GM11168 (cell line): Measurements from ENCODE around the gene FAM98B.
"Not testable (repeated sequence)": the region's sequence is repeated elsewhere in the genome, so short reads cannot be mapped to it uniquely, and the experiment has no call there.

Source experiments
- in situ Hi-C: fragments of 300-500 bp; cut with MboI; formaldehyde crosslinking; loops from one replicate; pipeline ENCODE4 v1.12.0; 2022; ENCODE audit warnings: low sequenced_read_pairs; ENCODE audit not compliant: unreplicated experiment

FAM98B gene

GRCh38 chr15:38453971-38454695 is at the start of gene FAM98B:
Gene FAM98B (plus strand): TSS chr15:38454127. CDS start chr15:38454162, 35 bp downstream.
- in situ Hi-C loops, result no loop called here

- in situ Hi-C loops, result no loop called here
Measured at GRCh38 chr15:38406436-38406835, 47.5 kb upstream of the FAM98B start.

DNA sequence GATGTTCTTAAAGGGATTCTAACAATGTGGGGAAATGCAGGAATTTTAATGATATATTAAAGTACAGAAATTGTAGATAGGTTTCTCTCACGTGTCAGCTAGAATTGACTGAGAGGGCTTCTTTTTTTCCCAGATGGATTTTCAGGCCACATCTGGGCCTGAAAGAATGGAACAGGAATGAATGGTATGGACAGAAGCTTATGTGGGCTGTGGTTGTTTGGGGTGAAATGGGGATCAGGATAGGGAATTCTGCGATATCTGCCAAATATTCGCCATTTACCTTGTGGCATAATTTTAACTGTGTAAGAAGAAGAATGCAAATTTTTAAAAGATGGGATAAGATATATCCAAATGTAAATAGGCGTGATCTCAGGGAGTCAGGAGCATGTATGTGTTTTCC is 45.4 kb upstream of the FAM98B start:
- in situ Hi-C loops, result no loop called here

DNA sequence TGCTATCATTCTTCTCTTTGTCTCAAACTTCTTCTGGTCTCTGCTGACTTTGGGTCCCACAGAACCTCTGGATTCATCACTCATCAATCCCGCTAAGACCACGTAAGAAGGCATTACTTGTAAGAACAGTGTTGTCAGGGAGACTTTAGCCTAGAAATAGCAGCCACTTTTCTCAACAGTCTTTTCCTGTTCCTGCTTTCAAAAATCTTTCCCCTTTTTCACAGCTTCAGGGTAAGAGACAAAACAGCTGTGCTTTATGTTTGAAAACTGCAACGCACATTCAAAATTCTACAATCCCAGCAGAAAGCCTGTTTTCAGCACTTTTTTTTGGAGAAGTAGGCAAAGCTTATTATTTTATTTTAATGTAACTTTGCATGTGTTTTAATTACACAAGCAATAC is 42.0 kb upstream of the FAM98B start:
- in situ Hi-C loops, result no loop called here

DNA sequence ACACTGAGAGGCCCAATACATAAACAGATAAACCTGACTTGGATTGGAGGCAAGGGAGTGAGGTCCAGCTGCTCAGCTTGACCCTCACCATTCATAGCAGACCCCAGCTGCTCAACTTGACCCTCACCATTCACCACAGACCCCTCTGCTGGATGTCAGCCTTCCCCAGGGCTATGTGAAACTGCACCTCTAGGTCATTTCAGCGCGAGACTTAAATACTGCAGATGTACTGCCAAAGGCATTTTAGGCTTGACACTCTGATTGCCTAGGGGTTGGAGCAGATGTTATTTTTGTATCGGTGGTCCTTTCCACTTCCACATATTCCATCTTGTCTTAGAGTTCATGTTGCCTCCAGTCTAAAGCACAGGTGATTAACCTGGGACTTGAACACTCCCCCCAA is 41.5 kb upstream of the FAM98B start:
- in situ Hi-C loops, result no loop called here

GRCh38 chr15:38414357-38414756 is 39.6 kb upstream of the FAM98B start:
- in situ Hi-C loops, result no loop called here

DNA sequence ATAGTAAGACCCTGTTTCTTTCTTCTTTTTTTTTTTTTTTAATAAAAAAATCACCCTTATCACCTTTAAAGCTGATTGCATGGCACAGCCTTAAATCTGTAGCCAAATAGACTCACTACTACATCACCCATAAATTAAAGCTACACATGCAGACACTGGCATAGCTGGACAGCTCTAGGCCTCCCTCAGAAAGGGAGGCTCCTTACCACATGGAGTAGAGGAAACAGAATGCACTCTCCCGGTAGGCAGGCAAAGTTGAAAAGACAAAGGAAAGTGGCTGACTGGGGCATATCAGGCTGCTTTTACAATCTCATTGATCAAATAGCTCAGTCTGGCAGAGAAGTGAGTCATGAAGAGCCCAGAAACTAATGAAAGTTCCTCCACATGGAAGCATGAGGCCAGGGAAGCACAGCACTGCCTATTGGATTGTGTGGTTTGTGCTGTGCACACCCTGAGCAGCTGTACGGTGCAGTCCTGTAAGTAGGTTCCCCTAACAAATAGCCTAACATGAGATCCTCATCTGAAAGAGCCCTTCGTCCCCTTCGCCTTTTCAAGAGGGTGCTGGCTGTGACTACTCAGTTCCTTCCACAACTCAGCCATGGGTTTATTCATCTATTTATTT is 32.7 kb upstream of the FAM98B start:
- in situ Hi-C loops, result no loop called here

DNA sequence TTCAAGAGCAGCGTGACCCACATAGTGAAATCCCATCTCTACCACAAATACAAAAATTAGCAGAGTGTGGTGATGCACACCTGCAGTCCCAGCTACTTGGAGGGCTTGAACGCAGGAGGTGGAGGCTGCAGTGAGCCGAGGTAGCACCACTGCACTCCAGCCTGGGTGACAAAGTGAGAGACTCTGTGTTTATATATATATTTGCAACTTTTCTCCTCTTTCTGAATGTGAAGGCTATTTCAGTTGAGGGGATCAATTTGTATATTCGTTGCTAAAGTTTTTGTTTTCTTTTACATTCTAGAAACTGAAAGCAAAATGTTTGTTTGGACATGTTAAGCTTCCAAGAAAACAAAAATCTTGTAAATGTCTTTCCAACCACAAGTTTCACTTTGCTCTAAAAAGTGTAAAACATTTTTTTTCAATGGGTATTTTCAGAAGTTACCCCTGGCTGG is 29.8 kb upstream of the FAM98B start:
- in situ Hi-C loops, result no loop called here

DNA sequence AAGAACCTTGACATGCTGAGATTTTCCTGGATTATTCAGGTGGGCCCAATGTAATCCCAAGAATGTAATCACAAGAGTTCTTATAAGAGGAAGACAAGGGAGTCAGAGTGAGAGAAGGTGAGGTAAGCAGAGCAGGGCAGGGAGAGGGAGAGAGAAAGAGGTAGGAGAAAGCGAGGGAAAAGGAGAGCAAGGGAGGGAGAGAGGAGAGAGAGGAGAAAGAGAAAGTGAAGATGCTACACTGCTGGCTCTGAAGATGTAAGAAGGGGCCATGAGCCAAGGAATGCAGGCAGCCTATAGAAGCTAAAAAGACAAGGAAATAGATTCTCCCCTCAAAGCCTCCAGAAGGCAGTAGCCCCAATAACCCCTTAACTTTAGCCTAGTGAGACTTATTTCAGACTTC is 28.7 kb upstream of the FAM98B start:
- in situ Hi-C loops, result no loop called here

- in situ Hi-C loops, result no loop called here
Measured at GRCh38 chr15:38427380-38427779, 26.5 kb upstream of the FAM98B start.

GRCh38 chr15:38430106-38430760 is 23.7 kb upstream of the FAM98B start:
- in situ Hi-C loops, result no loop called here

- in situ Hi-C loops, result no loop called here
Measured at GRCh38 chr15:38436993-38437392, 16.9 kb upstream of the FAM98B start.

DNA sequence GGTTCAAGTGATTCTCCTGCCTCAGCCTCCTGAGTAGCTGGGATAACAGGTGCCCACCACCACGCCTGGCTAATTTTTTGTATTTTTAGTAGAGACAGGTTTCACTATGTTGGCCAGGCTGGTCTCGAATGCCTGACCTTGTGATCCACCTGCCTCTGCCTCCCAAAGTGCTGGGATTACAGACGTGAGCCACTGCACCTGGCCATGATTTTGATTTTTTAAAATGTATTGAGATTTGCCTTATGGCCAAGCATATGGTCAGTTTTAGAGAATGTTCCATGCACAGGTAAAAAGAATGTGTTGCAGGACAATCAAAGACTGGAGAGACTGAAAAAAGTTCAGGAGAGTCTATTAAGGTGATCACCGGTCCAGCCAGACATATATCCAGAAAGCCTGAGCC is 16.3 kb upstream of the FAM98B start:
- in situ Hi-C loops, result not testable (repeated sequence)

DNA sequence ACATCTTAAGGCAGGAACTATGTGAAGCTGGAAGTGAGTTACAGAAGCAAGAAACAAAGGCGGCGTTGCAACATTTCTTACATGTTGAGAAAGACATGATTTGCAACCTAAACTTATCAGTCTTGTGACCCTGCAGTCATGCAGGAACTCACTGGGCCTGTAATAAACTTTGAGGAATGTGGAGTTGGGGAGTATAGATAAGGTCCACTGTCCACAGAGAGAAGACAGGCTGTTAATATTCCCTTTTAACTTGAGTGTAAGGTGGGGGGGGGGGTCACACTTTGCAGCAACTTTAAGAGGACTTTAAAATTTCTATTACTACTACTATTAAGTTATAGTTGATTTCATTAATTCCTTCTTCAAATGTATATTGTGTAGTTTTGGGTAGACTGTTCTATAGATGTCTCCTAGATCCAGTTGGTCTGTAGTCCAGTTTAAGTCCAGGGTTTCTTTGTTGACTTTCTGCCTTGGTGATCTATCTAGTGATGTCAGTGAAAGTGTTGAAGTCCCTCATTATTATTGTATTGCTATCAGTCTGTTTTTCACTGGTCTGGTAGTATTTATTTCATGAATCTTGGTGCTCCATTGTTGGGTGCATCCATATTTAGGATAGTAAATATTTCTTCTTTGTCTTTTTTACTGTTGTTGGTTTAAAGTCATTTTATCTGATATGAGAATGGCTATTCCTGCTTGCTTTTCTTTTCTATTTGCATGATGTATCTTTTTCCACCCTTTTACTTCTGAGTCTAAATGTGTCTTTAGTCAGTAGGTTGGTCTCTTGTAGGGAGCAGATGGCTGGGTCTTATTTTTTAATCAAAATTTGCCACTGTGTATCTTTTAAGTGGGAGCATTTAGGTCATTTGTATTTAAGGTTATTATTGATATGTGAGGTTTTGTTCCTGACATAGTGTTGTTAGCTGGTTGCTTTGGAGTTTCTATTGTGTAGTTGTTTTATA is 15.6 kb upstream of the FAM98B start:
- in situ Hi-C loops, result no loop called here

GRCh38 chr15:38440353-38441129 is 13.4 kb upstream of the FAM98B start:
- in situ Hi-C loops, result loop anchor here (10.0 kb wide), 1 partner anchor 254 kb away; no protein-coding TSS in a partner anchor

- in situ Hi-C loops, result loop anchor here (10.0 kb wide), 1 partner anchor 254 kb away; no protein-coding TSS in a partner anchor
Measured at GRCh38 chr15:38441130-38441519, 12.8 kb upstream of the FAM98B start.

DNA sequence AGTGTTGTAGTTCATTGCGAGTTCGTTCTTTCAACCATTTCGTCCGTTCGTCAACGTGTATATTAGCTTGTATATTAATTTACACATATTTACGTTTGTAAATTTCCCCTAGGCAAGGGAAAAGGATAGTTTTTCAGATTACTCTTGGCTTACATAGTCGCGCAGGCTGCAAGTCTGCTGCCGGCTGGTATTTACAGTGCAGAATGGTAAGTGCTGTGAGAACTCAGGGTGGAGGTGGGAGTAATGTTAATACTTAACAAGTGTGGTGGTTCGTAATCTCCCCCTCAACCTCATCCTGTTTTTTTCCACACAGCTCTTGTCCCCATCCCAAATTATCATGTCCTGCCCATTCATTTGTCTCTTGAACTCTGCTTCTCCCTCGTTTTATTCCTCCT is 766 bp downstream of the FAM98B start:
- in situ Hi-C loops, result no loop called here

DNA sequence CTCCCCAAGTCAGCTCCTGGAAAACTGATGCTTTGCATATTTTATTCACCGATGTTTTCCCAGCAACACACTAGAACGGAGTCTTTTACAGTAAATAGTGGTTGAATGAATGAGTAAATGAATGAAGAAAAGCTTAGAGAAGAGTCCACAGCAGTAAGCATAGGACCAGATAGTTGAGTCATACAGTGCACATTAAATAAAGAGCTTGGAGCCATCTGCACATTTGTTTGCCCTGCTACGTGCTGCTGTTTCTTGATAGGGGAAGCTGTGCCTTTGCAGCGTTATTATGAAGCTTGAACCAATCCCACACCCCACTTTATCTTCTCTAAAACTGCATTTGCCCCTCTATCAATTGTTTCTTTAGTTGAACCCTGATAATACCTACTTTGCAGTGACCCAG is 1.2 kb downstream of the FAM98B start:
- in situ Hi-C loops, result no loop called here

DNA sequence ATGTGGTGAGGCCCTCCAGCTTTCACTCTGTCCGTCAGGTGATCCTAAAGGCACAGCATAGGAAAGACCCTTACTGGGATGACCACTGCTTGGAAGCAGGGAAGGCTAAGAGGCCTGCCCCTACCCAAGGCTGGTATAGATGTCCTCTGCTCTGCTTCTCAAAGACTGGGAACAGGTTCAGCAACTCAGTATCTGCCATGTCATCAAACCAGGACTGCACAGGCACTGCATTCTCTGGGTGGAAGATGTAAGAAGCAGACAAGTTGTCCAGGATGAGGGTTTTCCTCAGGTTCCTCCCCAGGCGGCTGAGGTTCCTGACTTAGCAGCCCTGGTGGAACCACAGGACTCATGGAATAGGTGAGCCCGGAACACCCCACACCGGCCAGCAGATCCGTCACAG is 4.7 kb downstream of the FAM98B start:
- in situ Hi-C loops, result no loop called here

- in situ Hi-C loops, result no loop called here
Measured at GRCh38 chr15:38459480-38459879, 5.6 kb downstream of the FAM98B start.
